ENCODE results near the gene CX3CR1. TPM values are rescaled to one million over a fixed set of nuclear protein-coding genes. Genes with fewer than 3 reads are reported as not detected.

The CX3CR1 gene
- total and polyA plus RNA-seq, 10 of the 15 experiments (the other 5 are each of a cell fraction or from before 2014, with no cell fraction given) = 0.05 to 0.53 (median 0.15) TPM

DNA sequence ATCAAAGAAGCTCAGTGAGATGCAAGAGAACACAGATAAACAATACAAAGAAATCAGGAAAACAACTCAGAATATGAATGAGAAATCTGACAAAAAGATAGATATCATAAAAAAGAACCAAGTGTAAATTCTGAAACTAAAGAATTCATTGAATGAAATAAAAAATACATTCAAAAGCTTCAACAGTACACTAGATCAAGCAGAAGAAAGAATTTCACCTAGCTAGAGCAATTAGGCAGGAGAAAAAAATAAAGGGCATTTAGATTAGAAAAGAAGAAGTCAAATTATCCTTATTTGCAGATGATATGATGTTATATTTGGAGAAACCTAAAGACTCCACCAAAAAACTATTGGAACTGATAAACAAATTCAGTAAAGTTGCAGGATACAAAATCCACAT lies 19.4 kb upstream of the CX3CR1 start (continued):
- TF ChIP-seq STAT1 (conservative IDR thresholded peaks at IDR 0.05) (no peak), SPI1 (IDR thresholded peaks at IDR 0.05; ENCODE audit: borderline replicate concordance, insufficient read depth, low read depth, low read length) (no peak)

DNA sequence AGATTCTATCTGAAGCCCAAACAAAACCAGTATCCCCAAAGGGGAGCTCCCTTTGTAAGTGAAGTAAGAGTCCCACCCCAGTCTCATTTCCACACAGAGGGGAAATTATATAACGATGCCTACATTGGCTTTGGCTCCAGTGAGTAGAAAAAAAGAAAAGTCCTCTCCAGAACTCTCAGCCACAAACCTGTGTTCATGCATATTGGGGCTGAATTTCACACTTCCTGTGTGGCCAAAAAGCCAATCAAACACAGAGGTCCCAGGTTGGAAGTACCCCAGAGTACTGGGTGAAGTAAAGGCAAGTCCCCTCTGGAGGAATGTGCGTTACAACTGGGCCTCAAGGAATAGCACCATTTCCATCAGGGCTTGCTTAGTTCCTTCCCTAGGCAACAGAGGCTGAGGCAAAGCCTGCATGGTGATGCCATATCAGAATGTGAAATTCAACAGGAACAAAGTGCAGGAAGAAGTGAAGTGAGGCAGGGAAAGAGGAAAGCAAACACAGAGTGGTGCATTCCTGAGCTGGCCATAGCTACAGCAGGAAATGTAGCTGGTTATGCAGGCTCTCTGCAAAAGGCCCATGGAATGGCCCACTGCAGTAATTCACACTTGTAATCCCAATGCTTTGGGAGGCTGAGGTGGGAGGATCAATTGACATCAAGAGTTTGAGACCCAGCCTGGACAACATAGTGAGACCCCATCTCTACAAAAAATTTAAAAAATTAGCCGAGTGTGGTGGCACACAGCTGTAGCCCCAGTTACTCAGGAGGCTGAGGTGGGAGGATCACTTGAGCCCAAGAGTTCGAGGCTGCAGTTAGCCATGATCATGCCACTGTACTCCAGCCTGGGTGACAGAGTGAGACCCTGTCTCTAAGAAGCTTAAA lies 16.6 kb upstream of the CX3CR1 start:
- H3K4me2 ChIP-seq (ENCODE audit: control insufficient read depth, insufficient read depth) = peak overlapping the region; percentile 23
- H4K20me1 ChIP-seq (ENCODE audit: control insufficient read depth, insufficient read depth) = no peaks in the 10 kb centered on the region
- in situ Hi-C loops (cut with MboI) (loop anchor here (5.0 kb wide), 1 partner anchor 86 kb away; the partner anchor contains the start of gene SLC25A38), intact Hi-C loops (cut with micrococcal nuclease; ENCODE audit: unreplicated experiment) (no loop called here)
- ATAC-seq = peak; percentile 23
- no peaks in the 10 kb centered on the region for H3K27me3 ChIP-seq (replicated peaks in 1 of 2; ENCODE audit: control insufficient read depth in 2 of 2, insufficient read depth in 2 of 2, low read length in 1 of 2)
- H3K4me3 ChIP-seq = no peak overlapping the region
- peak overlapping the region; percentile 87 for H3K27ac ChIP-seq (ENCODE audit: control insufficient read depth, insufficient read depth)
- peaks cover 28% of the 10 kb centered on the region for H3K4me1 ChIP-seq (ENCODE audit: control insufficient read depth, insufficient read depth, low read length)
- no TSS peak for BruUV-seq (replicated peaks)
- peaks cover 13% of the 10 kb centered on the region for H3K9me3 ChIP-seq (replicated peaks; ENCODE audit: control insufficient read depth, insufficient read depth, low read length)
- peak overlapping the region; percentile 13 for H3K9ac ChIP-seq (ENCODE audit: control insufficient read depth, insufficient read depth, low read length)
- no peaks in the 10 kb centered on the region for H3K36me3 ChIP-seq (ENCODE audit: control insufficient read depth in 2 of 2, insufficient read depth in 2 of 2, low read length in 1 of 2)
- ChIA-PET POLR2A (interaction anchor here (0.5 to 2.6 kb wide), 8 partner anchors 8 to 92 kb away, joined by 3 to 11 read pairs (median 4); no protein-coding TSS in a partner anchor), RAD21 (ENCODE audit: unreplicated experiment) (interaction anchor here (0.9 to 11.4 kb wide), 15 partner anchors 10 to 199 kb away, joined by 3 to 232 read pairs (median 4); partner anchors contain the start of gene CCR8), CTCF (interaction anchor here (0.6 to 15.1 kb wide), 17 partner anchors 8 to 195 kb away, joined by 3 to 756 read pairs (median 5); partner anchors contain the start of genes CX3CR1 and XIRP1), SMC1A (ENCODE audit: uncharacterized antibody, unreplicated experiment) (interaction anchor here (0.6 to 20.6 kb wide), 18 partner anchors 8 to 169 kb away, joined by 3 to 648 read pairs (median 6); partner anchors contain the start of genes CX3CR1, RPSA and XIRP1)
- H2AFZ ChIP-seq (ENCODE audit: control insufficient read depth, low read depth, low read length) = peak overlapping the region; percentile 45; the same call in 1 of the 2 replicates
- WGBS (ENCODE audit: insufficient coverage, insufficient replicate concordance, low lambda C conversion rate, missing lambda C conversion rate) = 71% methylated on average over 4 of the region's 4 CpGs
- DNase-seq (ENCODE audit: low read depth, low spot score) = no peak
- no peak for FAIRE-seq
- H3K79me2 ChIP-seq (ENCODE audit: control insufficient read depth, insufficient read depth, low read length) = no peaks in the 10 kb centered on the region
- TF ChIP-seq KAT2A (conservative IDR thresholded peaks at IDR 0.05; ENCODE audit: control insufficient read depth, low read depth, low read length) (no peak), RUNX3 (IDR thresholded peaks at IDR 0.05; ENCODE audit: low read length) (peak; percentile 54; the same call in 1 of the 2 replicates), FOS (IDR thresholded peaks at IDR 0.05; ENCODE audit: borderline replicate concordance, extremely low read depth, insufficient read length) (no peak), EED (IDR thresholded peaks at IDR 0.05; ENCODE audit: low read depth) (peak; percentile 66), ATF7 (IDR thresholded peaks at IDR 0.05; ENCODE audit: low read depth) (no peak), DPF2 (IDR thresholded peaks at IDR 0.05) (0 out of 2 replicates have a peak, but pooled peaks have one; percentile 16), ZZZ3 (IDR thresholded peaks at IDR 0.05; ENCODE audit: control insufficient read depth, insufficient read length, low read depth) (no peak), IKZF2 (IDR thresholded peaks at IDR 0.05) (peak in 1 of 2 experiments; percentile 27; a peak in 1 of 4 replicates), IKZF1 (conservative IDR thresholded peaks at IDR 0.05) (peak; percentile 33), RELA (IDR thresholded peaks at IDR 0.05; ENCODE audit: borderline replicate concordance, partially characterized antibody) (no peak), NFYA (IDR thresholded peaks at IDR 0.05; ENCODE audit: borderline replicate concordance, low read depth, low read length) (no peak), ZNF622 (IDR thresholded peaks at IDR 0.05) (no peak), SMARCA5 (IDR thresholded peaks at IDR 0.05) (0 out of 2 replicates have a peak, but pooled peaks have one; percentile 15), RBBP5 (conservative IDR thresholded peaks at IDR 0.05) (no peak), BCL11A (IDR thresholded peaks at IDR 0.05; ENCODE audit: low read depth, low read length) (no peak), GABPA (IDR thresholded peaks at IDR 0.05; ENCODE audit: low read depth) (no peak), POLR2AphosphoS2 (IDR thresholded peaks at IDR 0.05; ENCODE audit: low read depth, low read length) (no peak)
- TF ChIP-seq, protein P1, sequence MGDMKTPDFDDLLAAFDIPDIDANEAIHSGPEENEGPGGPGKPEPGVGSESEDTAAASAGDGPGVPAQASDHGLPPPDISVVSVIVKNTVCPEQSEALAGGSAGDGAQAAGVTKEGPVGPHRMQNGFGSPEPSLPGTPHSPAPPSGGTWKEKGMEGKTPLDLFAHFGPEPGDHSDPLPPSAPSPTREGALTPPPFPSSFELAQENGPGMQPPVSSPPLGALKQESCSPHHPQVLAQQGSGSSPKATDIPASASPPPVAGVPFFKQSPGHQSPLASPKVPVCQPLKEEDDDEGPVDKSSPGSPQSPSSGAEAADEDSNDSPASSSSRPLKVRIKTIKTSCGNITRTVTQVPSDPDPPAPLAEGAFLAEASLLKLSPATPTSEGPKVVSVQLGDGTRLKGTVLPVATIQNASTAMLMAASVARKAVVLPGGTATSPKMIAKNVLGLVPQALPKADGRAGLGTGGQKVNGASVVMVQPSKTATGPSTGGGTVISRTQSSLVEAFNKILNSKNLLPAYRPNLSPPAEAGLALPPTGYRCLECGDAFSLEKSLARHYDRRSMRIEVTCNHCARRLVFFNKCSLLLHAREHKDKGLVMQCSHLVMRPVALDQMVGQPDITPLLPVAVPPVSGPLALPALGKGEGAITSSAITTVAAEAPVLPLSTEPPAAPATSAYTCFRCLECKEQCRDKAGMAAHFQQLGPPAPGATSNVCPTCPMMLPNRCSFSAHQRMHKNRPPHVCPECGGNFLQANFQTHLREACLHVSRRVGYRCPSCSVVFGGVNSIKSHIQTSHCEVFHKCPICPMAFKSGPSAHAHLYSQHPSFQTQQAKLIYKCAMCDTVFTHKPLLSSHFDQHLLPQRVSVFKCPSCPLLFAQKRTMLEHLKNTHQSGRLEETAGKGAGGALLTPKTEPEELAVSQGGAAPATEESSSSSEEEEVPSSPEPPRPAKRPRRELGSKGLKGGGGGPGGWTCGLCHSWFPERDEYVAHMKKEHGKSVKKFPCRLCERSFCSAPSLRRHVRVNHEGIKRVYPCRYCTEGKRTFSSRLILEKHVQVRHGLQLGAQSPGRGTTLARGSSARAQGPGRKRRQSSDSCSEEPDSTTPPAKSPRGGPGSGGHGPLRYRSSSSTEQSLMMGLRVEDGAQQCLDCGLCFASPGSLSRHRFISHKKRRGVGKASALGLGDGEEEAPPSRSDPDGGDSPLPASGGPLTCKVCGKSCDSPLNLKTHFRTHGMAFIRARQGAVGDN (IDR thresholded peaks at IDR 0.05) = peak; percentile 49; the same call in 1 of the 2 replicates
